Hepatocyte (in vitro differentiated cells): Measurements from ENCODE around the gene SMIM33. TPM values are rescaled to one million over a fixed set of nuclear protein-coding genes. Genes with fewer than 3 reads are reported as not detected.
"Not testable (repeated sequence)": the region's sequence is repeated elsewhere in the genome, so short reads cannot be mapped to it uniquely, and the experiment has no call there.

Experiments used
- DNase-seq: peaks from one replicate; pipeline ENCODE4 v3.0.0-alpha.2; 2016; ENCODE audit warnings: low spot score
- H2AFZ ChIP-seq: fragments of 200-600 bp; sonication (generic); 2 replicates; pipeline ENCODE4 v1.6.0; 2016; ENCODE audit warnings: antibody characterized with exemption, mild to moderate bottlenecking
- H3K27ac ChIP-seq: fragments of 200-600 bp; sonication (generic); 2 replicates; pipeline ENCODE4 v1.5.1; 2016; ENCODE audit warnings: mild to moderate bottlenecking
- H3K27me3 ChIP-seq: fragments of 200-600 bp; sonication (generic); 2 replicates; pipeline ENCODE4 v1.6.1; 2016
- H3K36me3 ChIP-seq: fragments of 200-600 bp; sonication (generic); replicated peaks from 2 replicates; pipeline ENCODE4 v1.5.1; 2016; ENCODE audit warnings: low read depth; ENCODE audit not compliant: insufficient read depth
- H3K4me1 ChIP-seq: fragments of 200-600 bp; sonication (generic); 2 replicates; pipeline ENCODE4 v1.5.1; 2016; ENCODE audit warnings: mild to moderate bottlenecking, moderate library complexity; ENCODE audit not compliant: insufficient read depth
- H3K4me2 ChIP-seq: fragments of 200-600 bp; sonication (generic); 2 replicates; pipeline ENCODE4 v1.6.0; 2016
- H3K4me3 ChIP-seq: fragments of 200-600 bp; sonication (generic); 2 replicates; pipeline ENCODE4 v1.5.1; 2016; ENCODE audit warnings: mild to moderate bottlenecking
- H3K79me2 ChIP-seq: fragments of 200-600 bp; sonication (generic); 2 replicates; pipeline ENCODE4 v1.6.0; 2017; ENCODE audit warnings: mild to moderate bottlenecking
- H3K9me2 ChIP-seq: fragments of 200-600 bp; sonication (generic); replicated peaks from 2 replicates; pipeline ENCODE4 v1.6.0; 2017; ENCODE audit warnings: mild to moderate bottlenecking; ENCODE audit not compliant: insufficient read depth
- H3K9me3 ChIP-seq: fragments of 200-600 bp; sonication (generic); 2 replicates; pipeline ENCODE4 v1.5.1; 2016; ENCODE audit warnings: low read depth, mild to moderate bottlenecking
- H4K20me1 ChIP-seq: fragments of 200-600 bp; sonication (generic); 2 replicates; pipeline ENCODE4 v1.6.0; 2016; ENCODE audit warnings: mild to moderate bottlenecking; ENCODE audit not compliant: insufficient read depth, poor library complexity, severe bottlenecking
- EZH2 ChIP-seq: fragments of 200-600 bp; sonication (generic); IDR thresholded peaks from 2 replicates; pipeline ENCODE4 v1.6.1; 2016; ENCODE audit warnings: antibody characterized with exemption, mild to moderate bottlenecking, borderline replicate concordance
- EZH2phosphoT487 ChIP-seq: fragments of 200-600 bp; sonication (generic); IDR thresholded peaks from one replicate; pipeline ENCODE4 v1.6.1; 2018; ENCODE audit warnings: antibody characterized with exemption, mild to moderate bottlenecking, low read depth, moderate library complexity; ENCODE audit not compliant: unreplicated experiment, severe bottlenecking
- WGBS: methylation state at CpG from one replicate; pipeline ENCODE4 v1.1.6; 2016; ENCODE audit warnings: low lambda C conversion rate; ENCODE audit errors: missing lambda C conversion rate; 5-methylcytosine and 5-hydroxymethylcytosine counted together
- polyA plus RNA-seq: library from polyadenylated mRNA; unstranded; fragments of >200 nt; fragmentation: Nextera tagmentation; extraction: Ambion mirVana; gene quantifications from 2 replicates; pipeline ENCODE4 v1.2.1, GENCODE V29; 2016
- total RNA-seq: library from RNA; depleted of rRNA; stranded (reverse); fragments of >200 nt; gene quantifications from 2 replicates; pipeline ENCODE4 v1.2.3, GENCODE V29; 2014
- TF ChIP-seq, protein P1 (sequence below): fragments of 200-600 bp; sonication (generic); IDR thresholded peaks from 2 replicates; pipeline ENCODE4 v1.5.1; 2016; ENCODE audit warnings: antibody characterized with exemption, mild to moderate bottlenecking; ENCODE audit not compliant: poor library complexity

SMIM33 gene
- total and polyA plus RNA-seq, 2 experiments from 2014 or later, result not detected

DNA sequence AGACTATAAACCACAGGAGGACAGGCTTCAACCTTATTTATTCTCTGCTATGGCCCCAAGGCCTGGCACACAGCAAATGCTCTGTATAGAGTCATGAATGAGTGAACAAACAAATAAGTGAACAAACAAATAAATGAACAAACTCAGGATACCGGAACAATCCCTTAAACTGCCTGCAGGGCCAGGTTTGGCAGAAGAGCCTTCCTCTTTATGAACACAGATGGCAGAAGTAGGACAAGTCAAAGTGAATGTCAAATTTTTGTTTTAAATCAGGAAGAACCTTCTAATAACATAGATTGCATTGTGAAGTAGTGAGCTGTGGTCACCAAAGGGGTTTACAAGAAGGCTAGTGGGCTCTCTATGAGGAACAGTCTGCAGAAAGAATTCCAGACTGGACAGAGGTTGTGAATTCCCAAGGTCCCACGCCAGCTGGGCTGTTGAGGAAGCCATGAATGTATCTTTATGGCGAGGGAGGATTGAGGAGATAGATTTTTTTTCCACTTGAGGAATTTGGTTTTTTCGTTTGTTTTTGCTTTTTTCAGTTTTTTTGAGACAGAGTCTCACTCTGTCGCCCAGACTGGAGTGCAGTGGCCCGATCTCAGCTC lies 42.1 kb downstream of the SMIM33 start:
- Histone ChIP-seq H3K79me2 (no peaks in the 10 kb centered on the region), H3K4me2 (no peak overlapping the region), H3K27ac (no peak overlapping the region), H3K4me1 (peaks cover 4% of the 10 kb centered on the region), H3K4me3 (no peak overlapping the region), H4K20me1 (no peaks in the 10 kb centered on the region), H3K36me3 (no peaks in the 10 kb centered on the region), H3K9me3 (no peaks in the 10 kb centered on the region), H3K27me3 (no peaks in the 10 kb centered on the region), H2AFZ (no peak overlapping the region), H3K9me2 (no peaks in the 10 kb centered on the region)
- WGBS, result 86% methylated on average over 6 of the region's 6 CpGs
- TF ChIP-seq EZH2phosphoT487 (no peak), EZH2 (no peak)
- TF ChIP-seq, protein P1, sequence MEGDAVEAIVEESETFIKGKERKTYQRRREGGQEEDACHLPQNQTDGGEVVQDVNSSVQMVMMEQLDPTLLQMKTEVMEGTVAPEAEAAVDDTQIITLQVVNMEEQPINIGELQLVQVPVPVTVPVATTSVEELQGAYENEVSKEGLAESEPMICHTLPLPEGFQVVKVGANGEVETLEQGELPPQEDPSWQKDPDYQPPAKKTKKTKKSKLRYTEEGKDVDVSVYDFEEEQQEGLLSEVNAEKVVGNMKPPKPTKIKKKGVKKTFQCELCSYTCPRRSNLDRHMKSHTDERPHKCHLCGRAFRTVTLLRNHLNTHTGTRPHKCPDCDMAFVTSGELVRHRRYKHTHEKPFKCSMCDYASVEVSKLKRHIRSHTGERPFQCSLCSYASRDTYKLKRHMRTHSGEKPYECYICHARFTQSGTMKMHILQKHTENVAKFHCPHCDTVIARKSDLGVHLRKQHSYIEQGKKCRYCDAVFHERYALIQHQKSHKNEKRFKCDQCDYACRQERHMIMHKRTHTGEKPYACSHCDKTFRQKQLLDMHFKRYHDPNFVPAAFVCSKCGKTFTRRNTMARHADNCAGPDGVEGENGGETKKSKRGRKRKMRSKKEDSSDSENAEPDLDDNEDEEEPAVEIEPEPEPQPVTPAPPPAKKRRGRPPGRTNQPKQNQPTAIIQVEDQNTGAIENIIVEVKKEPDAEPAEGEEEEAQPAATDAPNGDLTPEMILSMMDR, result no peak
- no peak for DNase-seq

DNA sequence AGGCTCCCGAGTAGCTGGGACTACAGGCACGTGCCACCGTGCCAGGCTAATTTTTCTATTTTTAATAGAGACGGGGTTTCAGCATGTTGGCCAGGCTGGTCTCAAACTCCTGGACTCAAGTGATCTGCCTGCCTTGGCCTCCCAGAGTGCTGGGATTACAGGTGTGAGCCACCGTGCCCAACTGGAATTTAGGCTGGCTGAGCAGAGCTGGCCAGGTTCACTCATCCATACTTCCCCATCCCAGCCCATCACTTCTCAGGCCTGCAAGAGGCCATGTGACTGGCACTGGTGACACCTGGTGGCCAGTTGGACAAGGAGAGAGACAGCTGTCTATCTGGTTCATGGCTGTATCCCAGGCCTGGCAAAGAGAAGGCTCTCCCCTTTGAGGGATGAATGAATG lies 42.6 kb downstream of the SMIM33 start:
- H3K9me2 ChIP-seq, H3K4me2 ChIP-seq, H3K27me3 ChIP-seq, H3K4me3 ChIP-seq, H3K79me2 ChIP-seq, H3K36me3 ChIP-seq, H3K4me1 ChIP-seq, H2AFZ ChIP-seq, H3K27ac ChIP-seq, H4K20me1 ChIP-seq, H3K9me3 ChIP-seq: not testable (repeated sequence)
- DNase-seq, result peak; percentile 84
- 79% methylated on average over 5 of the region's 5 CpGs for WGBS
- TF ChIP-seq, protein P1, result peak; percentile 79

DNA sequence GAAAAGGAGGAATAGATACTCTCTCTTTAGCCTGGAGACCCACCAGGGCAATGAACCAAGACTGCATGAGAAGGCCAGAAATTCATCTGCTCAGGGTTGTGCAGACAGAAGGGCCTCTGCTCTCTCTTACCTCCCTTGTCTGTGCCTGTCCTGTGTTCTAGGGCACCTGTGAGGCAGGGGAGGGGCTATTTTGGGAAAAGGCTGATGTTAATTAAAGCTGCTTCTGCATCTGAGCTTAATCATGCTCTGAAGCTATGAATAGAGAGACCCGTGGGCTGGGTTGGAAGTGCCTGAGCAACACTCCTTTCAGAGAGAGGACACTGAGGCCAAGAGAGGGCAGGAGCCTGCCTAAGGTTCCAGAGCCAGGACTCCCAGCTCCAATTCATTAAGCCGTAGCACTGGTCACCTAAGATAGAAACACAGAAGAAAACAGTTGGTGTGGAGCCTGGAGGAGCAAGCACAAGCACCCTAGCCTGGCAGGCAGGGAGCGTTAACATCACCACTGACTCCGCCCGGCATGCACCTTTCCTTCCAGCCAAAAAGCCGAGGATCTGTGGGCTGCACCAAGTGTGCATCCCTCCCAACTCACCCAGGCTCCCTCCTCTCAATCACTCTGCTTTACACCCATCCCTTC lies 43.2 kb downstream of the SMIM33 start:
- WGBS, result 94% methylated on average over 6 of the region's 6 CpGs
- no peak for TF ChIP-seq EZH2
- TF ChIP-seq, protein P1, result no peak
- no peak for TF ChIP-seq EZH2phosphoT487
- Histone ChIP-seq H4K20me1 (no peaks in the 10 kb centered on the region), H3K4me1 (peaks cover 4% of the 10 kb centered on the region), H3K27me3 (no peaks in the 10 kb centered on the region), H3K4me2 (no peak overlapping the region), H3K27ac (no peak overlapping the region), H3K36me3 (no peaks in the 10 kb centered on the region), H3K9me3 (no peaks in the 10 kb centered on the region), H3K4me3 (no peak overlapping the region), H3K79me2 (no peaks in the 10 kb centered on the region), H3K9me2 (no peaks in the 10 kb centered on the region), H2AFZ (no peak overlapping the region)
- DNase-seq, result no peak

DNA sequence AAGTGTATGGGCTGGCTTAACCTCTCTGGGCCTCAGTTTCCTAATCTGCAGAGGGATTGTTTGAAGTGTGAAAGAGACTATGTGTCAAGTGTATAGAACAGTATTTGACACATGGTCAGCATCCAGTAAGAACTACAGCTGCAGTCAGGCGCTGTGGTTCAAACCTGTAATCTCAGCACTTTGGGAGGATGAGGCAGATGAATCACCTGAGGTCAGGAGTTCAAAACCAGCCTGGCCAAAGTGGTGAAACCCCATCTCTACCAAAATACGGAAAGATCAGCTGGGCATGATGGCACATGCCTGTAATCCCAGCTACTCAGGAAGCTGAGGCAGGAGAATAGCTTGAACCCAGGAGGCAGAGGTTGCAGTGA lies 43.7 kb downstream of the SMIM33 start:
- Histone ChIP-seq H4K20me1 (no peaks in the 10 kb centered on the region), H3K4me1 (peaks cover 4% of the 10 kb centered on the region), H3K27me3 (no peaks in the 10 kb centered on the region), H3K4me3 (no peak overlapping the region), H3K9me3 (no peaks in the 10 kb centered on the region), H3K4me2 (no peak overlapping the region), H3K79me2 (no peaks in the 10 kb centered on the region), H3K27ac (no peak overlapping the region), H2AFZ (no peak overlapping the region), H3K36me3 (no peaks in the 10 kb centered on the region), H3K9me2 (no peaks in the 10 kb centered on the region)
- WGBS, result 87% methylated on average over 2 of the region's 2 CpGs
- DNase-seq, result no peak
- TF ChIP-seq EZH2phosphoT487 (no peak), EZH2 (no peak)
- TF ChIP-seq, protein P1, result no peak
